HepG2 (cell line): ENCODE data around the gene RAB1B. TPM values are rescaled to one million over a fixed set of nuclear protein-coding genes. Genes with fewer than 3 reads are reported as not detected.

Experiments used
- ETV5 ChIP-seq: IDR thresholded peaks from 2 replicates; pipeline ENCODE4 v1.6.1; 2018; ENCODE audit warnings: missing biosample characterization, missing genetic modification reagents, inconsistent platforms, borderline replicate concordance
- HDAC6 ChIP-seq: fragments of 200-600 bp; sonication (generic); IDR thresholded peaks from 2 replicates; pipeline ENCODE4 v1.7.0; 2017; ENCODE audit warnings: mild to moderate bottlenecking, antibody characterized with exemption, low read length, low read depth
- HES4 ChIP-seq: sonication (generic); formaldehyde crosslinking; IDR thresholded peaks from 2 replicates; pipeline ENCODE4 v1.9.0; 2021; ENCODE audit warnings: mild to moderate bottlenecking, missing genetic modification reagents, borderline replicate concordance
- KLF9 ChIP-seq: IDR thresholded peaks from 2 replicates; pipeline ENCODE4 v1.6.1; 2016; ENCODE audit warnings: low read depth
- NBN ChIP-seq: fragments of 450-650 bp; conservative IDR thresholded peaks from 2 replicates; pipeline ENCODE4 v1.6.1; 2017
- SIX4 ChIP-seq: sonication (generic); formaldehyde crosslinking; IDR thresholded peaks from 2 replicates; pipeline ENCODE4 v1.4.0; 2020; ENCODE audit warnings: missing genetic modification reagents
- SOX13 ChIP-seq, 3 experiments: fragments of 450-650 bp in 1 of 3; sonication (generic) in 1 of 3; formaldehyde crosslinking in 1 of 3; IDR thresholded peaks in 2 of 3; conservative IDR thresholded peaks in 1 of 3; 2 replicates each; pipeline versions ENCODE4 v1.5.0 to v1.6.1; 2016 to 2020; ENCODE audit warnings: antibody characterized with exemption in 1 of 3, mild to moderate bottlenecking in 1 of 3, missing compliant biosample characterization in 1 of 3, missing genetic modification reagents in 1 of 3, moderate library complexity in 1 of 3
- ZBTB7A ChIP-seq: sonication (generic); formaldehyde crosslinking; IDR thresholded peaks from 2 replicates; pipeline ENCODE4 v1.8.0; 2022; ENCODE audit warnings: mild to moderate bottlenecking, missing genetic modification reagents
- ZFP1 ChIP-seq: IDR thresholded peaks from 2 replicates; pipeline ENCODE4 v1.6.1; 2016
- ZFP36L2 ChIP-seq: sonication (generic); formaldehyde crosslinking; IDR thresholded peaks from 2 replicates; pipeline ENCODE4 v1.4.0; 2020; ENCODE audit warnings: missing genetic modification reagents
- ZNF180 ChIP-seq: sonication (generic); formaldehyde crosslinking; IDR thresholded peaks from 2 replicates; pipeline ENCODE4 v1.4.0; 2020; ENCODE audit warnings: low read depth, missing genetic modification reagents, borderline replicate concordance
- ZNF256 ChIP-seq: sonication (generic); formaldehyde crosslinking; conservative IDR thresholded peaks from 2 replicates; pipeline ENCODE4 v1.4.0; 2020; ENCODE audit warnings: missing genetic modification reagents
- ZNF350 ChIP-seq: sonication (generic); formaldehyde crosslinking; IDR thresholded peaks from 2 replicates; pipeline ENCODE4 v1.4.0; 2020; ENCODE audit warnings: mild to moderate bottlenecking, low read depth, missing genetic modification reagents, borderline replicate concordance
- polyA plus RNA-seq, 8 experiments: library from polyadenylated mRNA; depleted of rRNA in 3 of 8; stranded (reverse) in 7 of 8; unstranded in 1 of 8; fragments of >200 nt; fragmentation: Illumina TruSeq in 4 of 8; extraction: Trizol in 4 of 8; gene quantifications; 2 replicates each; pipeline versions ENCODE4 v1.2.1 to v1.2.3, GENCODE V29; 2011 to 2016; ENCODE audit warnings: low read depth in 4 of 8, missing spikeins in 1 of 8, mixed read lengths in 1 of 8; ENCODE audit not compliant: insufficient read depth in 1 of 8
- total RNA-seq, 5 experiments: library from RNA; depleted of rRNA; stranded (reverse); fragments of >200 nt; fragmentation: Illumina TruSeq; extraction: Trizol; gene quantifications; 2 replicates each; pipeline ENCODE4 v1.2.3, GENCODE V29; 2016; ENCODE audit warnings: low read depth in 1 of 5
- TF ChIP-seq, protein P1 (sequence below): sonication (generic); formaldehyde crosslinking; IDR thresholded peaks from 2 replicates; pipeline ENCODE4 v1.5.0; 2020; ENCODE audit warnings: mild to moderate bottlenecking, missing genetic modification reagents
- TF ChIP-seq, protein P2 (sequence below): sonication (generic); formaldehyde crosslinking; IDR thresholded peaks from 2 replicates; pipeline ENCODE4 v1.4.0; 2020; ENCODE audit warnings: missing genetic modification reagents
- TF ChIP-seq, protein P3 (sequence below): sonication (generic); formaldehyde crosslinking; IDR thresholded peaks from 2 replicates; pipeline ENCODE4 v1.4.0; 2020; ENCODE audit warnings: missing genetic modification reagents
- TF ChIP-seq, protein P4 (sequence below): sonication (generic); formaldehyde crosslinking; IDR thresholded peaks from 2 replicates; pipeline ENCODE4 v1.5.1; 2020; ENCODE audit warnings: mild to moderate bottlenecking, missing genetic modification reagents

RAB1B gene
- total and polyA plus RNA-seq, 2 of the 13 experiments (the other 11 are each of a cell fraction or from before 2014, with no cell fraction given): 77.9 to 87.9 TPM

DNA sequence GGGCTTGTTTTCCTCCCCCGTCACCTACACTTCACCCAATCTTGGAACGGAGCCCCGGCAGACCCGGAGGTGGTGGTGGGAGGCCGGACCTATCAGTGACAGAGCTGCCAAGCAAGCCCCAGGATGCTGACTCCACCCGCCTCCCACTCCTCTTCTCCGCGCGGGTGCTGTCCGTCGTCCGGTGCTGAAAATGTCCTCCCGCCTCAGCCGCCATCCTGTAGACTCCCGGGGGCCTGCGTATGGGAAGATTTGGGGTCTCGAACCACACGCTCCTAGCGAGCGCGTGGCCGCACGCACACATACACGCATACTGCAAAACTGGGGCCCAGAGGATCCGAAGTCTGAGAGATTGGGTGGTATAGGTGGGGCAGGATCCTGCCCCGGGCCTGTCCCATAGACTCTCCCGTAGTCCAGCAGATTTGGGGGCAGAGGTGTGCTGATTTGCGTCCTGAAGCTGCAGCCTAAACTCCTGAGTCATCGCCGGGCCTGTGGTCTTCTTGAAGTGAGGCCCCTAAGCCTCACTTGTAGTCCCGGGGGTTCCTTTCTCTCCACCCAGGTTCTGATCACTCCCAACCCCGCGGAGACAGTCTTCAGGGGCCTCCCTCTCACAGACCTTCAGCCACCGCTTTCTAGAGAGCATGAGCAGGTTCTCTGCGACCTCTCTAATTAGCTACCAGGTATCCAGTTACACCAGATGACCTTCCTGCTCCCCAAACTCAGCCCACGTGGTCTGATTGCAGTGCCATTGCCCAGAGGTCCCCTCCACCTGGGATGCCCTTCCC is 21.3 kb downstream of the RAB1B start (continued):
- peak; percentile 67; the same call in 1 of the 2 replicates for TF ChIP-seq ZBTB7A
- TF ChIP-seq ZFP1 (CRISPR knock-in tag): no peak
- TF ChIP-seq, protein P1, sequence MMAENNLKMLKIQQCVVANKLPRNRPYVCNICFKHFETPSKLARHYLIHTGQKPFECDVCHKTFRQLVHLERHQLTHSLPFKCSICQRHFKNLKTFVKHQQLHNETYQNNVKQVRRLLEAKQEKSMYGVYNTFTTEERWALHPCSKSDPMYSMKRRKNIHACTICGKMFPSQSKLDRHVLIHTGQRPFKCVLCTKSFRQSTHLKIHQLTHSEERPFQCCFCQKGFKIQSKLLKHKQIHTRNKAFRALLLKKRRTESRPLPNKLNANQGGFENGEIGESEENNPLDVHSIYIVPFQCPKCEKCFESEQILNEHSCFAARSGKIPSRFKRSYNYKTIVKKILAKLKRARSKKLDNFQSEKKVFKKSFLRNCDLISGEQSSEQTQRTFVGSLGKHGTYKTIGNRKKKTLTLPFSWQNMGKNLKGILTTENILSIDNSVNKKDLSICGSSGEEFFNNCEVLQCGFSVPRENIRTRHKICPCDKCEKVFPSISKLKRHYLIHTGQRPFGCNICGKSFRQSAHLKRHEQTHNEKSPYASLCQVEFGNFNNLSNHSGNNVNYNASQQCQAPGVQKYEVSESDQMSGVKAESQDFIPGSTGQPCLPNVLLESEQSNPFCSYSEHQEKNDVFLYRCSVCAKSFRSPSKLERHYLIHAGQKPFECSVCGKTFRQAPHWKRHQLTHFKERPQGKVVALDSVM (CRISPR knock-in tag): no peak; the same call in 1 of the 2 replicates
- TF ChIP-seq ZNF350 (CRISPR knock-in tag): no peak; the same call in 1 of the 2 replicates
- peak; percentile 96 for TF ChIP-seq HES4
- TF ChIP-seq, protein P2, sequence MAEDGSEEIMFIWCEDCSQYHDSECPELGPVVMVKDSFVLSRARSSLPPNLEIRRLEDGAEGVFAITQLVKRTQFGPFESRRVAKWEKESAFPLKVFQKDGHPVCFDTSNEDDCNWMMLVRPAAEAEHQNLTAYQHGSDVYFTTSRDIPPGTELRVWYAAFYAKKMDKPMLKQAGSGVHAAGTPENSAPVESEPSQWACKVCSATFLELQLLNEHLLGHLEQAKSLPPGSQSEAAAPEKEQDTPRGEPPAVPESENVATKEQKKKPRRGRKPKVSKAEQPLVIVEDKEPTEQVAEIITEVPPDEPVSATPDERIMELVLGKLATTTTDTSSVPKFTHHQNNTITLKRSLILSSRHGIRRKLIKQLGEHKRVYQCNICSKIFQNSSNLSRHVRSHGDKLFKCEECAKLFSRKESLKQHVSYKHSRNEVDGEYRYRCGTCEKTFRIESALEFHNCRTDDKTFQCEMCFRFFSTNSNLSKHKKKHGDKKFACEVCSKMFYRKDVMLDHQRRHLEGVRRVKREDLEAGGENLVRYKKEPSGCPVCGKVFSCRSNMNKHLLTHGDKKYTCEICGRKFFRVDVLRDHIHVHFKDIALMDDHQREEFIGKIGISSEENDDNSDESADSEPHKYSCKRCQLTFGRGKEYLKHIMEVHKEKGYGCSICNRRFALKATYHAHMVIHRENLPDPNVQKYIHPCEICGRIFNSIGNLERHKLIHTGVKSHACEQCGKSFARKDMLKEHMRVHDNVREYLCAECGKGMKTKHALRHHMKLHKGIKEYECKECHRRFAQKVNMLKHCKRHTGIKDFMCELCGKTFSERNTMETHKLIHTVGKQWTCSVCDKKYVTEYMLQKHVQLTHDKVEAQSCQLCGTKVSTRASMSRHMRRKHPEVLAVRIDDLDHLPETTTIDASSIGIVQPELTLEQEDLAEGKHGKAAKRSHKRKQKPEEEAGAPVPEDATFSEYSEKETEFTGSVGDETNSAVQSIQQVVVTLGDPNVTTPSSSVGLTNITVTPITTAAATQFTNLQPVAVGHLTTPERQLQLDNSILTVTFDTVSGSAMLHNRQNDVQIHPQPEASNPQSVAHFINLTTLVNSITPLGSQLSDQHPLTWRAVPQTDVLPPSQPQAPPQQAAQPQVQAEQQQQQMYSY (CRISPR knock-in tag): peak; percentile 51; the same call in 1 of the 2 replicates
- peak; percentile 25; the same call in 1 of the 2 replicates for TF ChIP-seq ZNF256 (CRISPR knock-in tag)
- TF ChIP-seq KLF9 (CRISPR knock-in tag): no peak
- TF ChIP-seq, protein P3, sequence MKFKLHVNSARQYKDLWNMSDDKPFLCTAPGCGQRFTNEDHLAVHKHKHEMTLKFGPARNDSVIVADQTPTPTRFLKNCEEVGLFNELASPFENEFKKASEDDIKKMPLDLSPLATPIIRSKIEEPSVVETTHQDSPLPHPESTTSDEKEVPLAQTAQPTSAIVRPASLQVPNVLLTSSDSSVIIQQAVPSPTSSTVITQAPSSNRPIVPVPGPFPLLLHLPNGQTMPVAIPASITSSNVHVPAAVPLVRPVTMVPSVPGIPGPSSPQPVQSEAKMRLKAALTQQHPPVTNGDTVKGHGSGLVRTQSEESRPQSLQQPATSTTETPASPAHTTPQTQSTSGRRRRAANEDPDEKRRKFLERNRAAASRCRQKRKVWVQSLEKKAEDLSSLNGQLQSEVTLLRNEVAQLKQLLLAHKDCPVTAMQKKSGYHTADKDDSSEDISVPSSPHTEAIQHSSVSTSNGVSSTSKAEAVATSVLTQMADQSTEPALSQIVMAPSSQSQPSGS: no peak
- TF ChIP-seq, protein P4, sequence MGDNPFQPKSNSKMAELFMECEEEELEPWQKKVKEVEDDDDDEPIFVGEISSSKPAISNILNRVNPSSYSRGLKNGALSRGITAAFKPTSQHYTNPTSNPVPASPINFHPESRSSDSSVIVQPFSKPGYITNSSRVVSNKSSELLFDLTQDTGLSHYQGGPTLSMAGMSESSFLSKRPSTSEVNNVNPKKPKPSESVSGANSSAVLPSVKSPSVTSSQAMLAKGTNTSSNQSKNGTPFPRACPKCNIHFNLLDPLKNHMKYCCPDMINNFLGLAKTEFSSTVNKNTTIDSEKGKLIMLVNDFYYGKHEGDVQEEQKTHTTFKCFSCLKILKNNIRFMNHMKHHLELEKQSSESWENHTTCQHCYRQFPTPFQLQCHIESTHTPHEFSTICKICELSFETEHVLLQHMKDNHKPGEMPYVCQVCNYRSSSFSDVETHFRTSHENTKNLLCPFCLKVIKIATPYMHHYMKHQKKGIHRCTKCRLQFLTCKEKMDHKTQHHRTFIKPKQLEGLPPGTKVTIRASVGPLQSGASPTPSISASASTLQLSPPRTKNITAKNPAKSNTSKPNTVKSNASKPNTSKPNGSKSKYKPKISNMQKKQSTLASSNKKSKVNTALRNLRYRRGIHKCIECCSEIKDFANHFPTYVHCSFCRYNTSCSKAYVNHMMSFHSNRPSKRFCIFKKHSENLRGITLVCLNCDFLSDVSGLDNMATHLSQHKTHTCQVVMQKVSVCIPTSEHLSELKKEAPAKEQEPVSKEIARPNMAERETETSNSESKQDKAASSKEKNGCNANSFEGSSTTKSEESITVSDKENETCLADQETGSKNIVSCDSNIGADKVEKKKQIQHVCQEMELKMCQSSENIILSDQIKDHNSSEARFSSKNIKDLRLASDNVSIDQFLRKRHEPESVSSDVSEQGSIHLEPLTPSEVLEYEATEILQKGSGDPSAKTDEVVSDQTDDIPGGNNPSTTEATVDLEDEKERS: 0 out of 2 replicates have a peak, but pooled peaks have one; percentile 38
- peak; percentile 54; the same call in 1 of the 2 replicates for TF ChIP-seq SIX4 (CRISPR knock-in tag)
- TF ChIP-seq NBN: no peak
- no peak for TF ChIP-seq HDAC6
- no peak for TF ChIP-seq ZNF180
- TF ChIP-seq ETV5 (CRISPR knock-in tag): no peak
- TF ChIP-seq SOX13 (IDR thresholded peaks at IDR 0.05): no peak
- peak in 1 of 2 experiments; percentile 31; a peak in 1 of 4 replicates for TF ChIP-seq SOX13 (CRISPR knock-in tag; conservative IDR thresholded peaks at IDR 0.05 in 1 of 2, IDR thresholded peaks at IDR 0.05 in 1 of 2)
- 0 out of 2 replicates have a peak, but pooled peaks have one; percentile 68 for TF ChIP-seq ZFP36L2 (CRISPR knock-in tag)
